HG03439 (cell line): ENCODE data around the gene TMEM217.
A peak's percentile ranks its signal among the peaks of the same experiment; 100 is the strongest.
"Not testable (repeated sequence)": the region's sequence is repeated elsewhere in the genome, so short reads cannot be mapped to it uniquely, and the experiment has no call there.

ENCODE experiments used
- ATAC-seq: cut with Tn5 transposase; IDR thresholded peaks from one replicate; pipeline ENCODE4 v1.9.1; 2021; ENCODE audit warnings: mild to moderate bottlenecking, moderate library complexity; ENCODE audit not compliant: unreplicated experiment

Gene TMEM217

DNA sequence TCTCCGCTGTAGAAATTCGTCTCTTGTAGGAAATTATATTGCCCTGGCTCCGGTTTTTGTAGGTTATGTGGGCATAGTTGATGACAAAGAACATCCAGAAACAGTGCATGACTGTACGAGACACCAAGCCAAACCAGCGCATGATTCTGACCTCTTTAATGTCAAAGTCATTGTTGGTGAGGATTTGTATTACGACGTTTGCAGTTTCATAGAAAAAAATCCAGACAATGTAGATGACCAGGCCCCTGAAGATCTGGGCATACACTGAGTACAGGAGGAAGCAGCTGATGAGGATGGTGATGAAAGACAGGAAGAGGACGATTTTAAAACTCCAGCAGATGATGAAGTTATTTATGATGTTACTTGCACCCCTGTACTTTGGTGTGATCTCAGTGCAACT lies 39.4 kb downstream of the TMEM217 start:
- no peak for ATAC-seq

DNA sequence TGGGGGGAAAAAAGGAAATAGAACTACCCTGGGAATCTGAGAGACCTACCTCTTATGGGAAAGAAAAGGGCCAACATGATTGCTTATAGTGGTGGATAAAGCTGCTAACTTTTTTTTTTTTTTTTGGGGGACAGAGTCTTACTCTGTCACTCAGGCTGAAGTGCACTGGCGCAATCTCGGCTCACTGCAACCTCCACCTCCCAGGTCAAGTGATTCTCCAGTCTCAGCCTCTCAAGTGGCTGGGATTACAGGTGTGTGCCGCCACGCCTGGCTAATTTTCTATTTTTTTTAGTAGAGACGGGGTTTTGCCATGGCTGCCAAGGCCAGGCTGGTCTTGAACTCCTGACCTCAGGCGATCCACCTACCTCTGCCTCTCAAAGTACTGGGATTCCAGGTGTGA lies 39.9 kb downstream of the TMEM217 start:
- ATAC-seq: no peak

DNA sequence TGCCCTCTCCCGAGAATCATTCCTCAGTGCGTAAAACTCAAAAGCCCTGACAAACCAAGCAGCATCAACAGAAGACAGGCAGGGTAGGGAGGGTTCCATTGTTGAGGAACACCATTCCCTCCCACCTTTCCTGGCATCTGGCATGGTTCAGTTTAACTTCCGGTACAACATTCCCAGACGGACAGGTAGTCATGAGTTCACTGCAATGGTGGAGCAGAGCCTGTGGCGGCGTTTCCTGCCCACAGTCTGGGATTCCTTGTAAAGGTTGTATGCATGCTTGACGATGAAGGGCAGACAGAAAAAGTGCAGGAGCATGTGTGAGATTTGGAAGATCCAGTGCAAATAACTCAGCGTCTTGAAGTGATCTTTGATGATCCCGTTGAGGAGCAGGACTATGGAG lies 45.7 kb downstream of the TMEM217 start:
- ATAC-seq: no peak

DNA sequence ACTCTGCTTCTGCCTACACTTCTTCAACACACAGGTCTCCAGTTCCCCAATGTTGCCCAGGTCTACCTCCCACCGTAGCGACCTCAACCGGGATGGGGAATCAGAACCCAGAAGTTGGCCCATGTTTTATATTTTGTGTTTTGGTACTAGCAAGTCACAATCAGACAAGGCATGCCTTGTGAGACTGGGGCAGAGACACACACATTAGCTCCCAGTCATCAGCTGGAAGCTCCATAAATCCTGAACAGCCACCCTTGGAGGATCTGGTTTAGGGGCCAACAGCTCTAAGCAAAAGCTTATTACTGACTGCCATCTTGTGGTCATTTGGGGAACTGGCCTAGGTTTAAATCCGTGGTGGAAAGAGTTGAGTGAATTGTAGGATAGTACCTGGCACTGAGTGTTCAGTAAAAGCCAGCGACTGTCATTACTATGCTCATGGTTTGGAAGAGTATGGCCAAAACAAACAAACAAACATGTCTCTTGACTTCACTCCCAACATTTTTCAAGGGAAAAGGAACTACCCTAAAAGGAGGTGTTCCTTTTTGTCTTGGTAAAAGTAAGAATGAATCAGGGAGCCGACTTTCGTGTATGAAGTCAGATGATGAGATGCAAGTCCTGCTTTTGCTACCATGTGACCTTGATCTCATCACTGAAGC lies 47.5 kb downstream of the TMEM217 start:
- no peak for ATAC-seq

DNA sequence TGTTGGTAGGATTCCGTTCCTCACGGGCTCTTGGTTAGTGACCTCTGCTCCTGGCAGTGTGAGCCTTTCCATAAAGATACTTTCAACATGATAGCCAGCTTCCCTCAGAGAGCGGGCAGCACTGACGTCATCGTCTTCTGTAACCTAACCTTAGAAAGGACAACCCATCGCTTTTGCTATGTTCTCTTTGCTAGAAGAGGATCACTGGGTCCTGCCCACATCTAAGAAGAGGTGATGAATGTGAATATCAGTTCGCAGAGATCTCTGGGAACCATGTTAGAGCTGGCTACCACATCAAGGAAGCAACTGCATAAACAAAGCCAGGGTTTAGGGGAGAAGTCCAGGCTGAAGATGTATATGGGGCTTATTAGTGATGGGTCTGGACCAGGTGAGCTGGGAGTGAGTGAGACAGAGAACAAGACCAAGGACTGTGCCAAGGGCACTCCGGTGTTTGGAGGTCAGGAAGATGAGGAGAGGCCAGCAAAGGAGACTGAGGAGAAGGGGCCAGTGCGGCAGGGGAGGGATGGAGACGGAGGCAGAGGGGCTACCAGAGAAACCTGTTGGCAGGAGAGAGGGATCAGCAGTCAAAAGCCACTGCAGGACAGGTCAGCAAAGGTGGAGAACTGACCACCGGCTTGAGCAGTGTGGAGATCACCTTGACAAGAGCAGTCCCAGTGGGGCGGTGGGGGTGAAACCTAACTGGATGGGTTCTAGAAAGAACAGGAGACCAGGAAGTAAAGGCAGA lies 48.3 kb downstream of the TMEM217 start:
- ATAC-seq: no peak

DNA sequence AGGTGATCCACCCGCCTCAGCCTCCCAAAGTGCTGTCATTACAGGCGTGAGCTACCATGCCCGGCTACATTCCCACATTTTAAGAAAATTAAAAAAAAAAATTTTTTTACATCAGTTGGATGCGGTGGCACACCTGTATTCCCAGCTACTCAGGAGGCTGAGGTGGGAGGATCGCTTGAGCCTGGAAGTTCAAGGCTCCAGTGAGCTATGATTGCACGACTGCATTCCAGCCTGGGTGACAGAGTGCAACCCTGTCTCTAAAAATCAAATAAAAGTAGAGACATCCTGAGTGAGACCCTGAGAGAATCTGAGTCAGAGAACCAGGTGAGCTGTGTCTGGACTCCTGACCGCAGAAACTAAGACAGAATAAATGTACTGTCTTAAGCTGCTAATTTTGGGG lies 49.2 kb downstream of the TMEM217 start:
- no peak for ATAC-seq

DNA sequence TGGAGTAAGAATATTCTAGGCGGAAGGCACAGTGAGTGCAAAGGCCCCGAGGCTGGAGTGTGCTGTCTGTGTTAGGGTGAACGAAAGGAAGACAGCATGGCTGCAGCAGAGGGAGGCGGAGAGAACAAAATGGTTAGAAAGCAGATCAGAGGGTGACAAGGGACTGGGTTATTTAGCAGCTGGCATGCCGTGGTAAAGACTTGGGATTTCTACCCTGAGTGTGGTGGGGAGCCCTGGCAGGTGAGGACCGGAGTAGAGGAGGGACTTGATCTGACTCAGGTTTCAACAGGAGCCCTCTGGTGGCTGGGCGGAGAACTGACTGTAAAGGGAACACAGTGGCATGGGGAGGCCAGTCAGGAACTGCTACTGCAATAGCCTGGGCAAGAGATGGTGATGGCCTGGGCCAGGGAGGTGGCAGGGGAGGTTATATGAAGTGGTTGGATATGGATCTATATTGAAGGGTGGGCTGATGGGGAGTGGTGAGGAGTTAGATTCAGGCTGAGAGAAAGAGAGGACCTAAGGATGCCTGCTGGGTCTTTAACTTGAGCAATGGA lies 50.0 kb downstream of the TMEM217 start:
- peak; percentile 68 for ATAC-seq

DNA sequence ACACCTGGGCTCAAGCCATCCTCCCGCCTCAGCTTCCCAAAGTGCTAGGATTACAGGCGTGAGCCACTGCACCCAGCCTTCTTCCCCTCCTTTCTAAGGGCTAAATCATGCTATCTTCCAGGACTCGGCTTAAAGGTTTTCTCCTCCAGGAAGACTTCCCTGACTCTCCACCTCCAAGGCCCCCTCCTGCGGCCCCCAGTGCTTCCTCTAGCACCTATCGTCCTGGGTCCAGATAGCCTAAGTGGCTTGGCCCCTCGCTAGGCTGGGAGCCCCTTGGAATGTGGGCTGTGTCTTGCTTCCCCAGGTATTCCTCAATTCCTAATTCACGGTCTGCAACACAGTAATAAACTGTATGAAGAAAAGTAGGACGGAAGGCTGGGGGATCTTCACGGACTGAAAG lies 51.3 kb downstream of the TMEM217 start:
- ATAC-seq: no peak

DNA sequence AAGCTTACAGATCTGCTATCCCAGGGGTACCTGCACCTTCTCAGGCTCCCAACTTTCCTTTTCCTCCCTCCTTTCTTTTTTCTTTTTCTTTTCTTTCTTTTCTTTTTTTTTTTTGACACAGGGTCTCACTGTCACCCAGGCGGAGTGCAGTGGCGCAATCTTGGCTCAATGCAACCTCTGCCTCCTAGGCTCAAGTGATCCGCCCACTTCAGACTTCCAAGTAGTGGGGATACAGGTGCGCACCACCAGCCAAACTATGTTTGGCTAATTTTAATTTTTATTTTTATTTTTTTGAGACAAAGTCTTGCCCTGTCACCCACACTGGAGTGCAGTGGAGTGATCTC lies 52.0 kb downstream of the TMEM217 start:
- ATAC-seq: no peak

DNA sequence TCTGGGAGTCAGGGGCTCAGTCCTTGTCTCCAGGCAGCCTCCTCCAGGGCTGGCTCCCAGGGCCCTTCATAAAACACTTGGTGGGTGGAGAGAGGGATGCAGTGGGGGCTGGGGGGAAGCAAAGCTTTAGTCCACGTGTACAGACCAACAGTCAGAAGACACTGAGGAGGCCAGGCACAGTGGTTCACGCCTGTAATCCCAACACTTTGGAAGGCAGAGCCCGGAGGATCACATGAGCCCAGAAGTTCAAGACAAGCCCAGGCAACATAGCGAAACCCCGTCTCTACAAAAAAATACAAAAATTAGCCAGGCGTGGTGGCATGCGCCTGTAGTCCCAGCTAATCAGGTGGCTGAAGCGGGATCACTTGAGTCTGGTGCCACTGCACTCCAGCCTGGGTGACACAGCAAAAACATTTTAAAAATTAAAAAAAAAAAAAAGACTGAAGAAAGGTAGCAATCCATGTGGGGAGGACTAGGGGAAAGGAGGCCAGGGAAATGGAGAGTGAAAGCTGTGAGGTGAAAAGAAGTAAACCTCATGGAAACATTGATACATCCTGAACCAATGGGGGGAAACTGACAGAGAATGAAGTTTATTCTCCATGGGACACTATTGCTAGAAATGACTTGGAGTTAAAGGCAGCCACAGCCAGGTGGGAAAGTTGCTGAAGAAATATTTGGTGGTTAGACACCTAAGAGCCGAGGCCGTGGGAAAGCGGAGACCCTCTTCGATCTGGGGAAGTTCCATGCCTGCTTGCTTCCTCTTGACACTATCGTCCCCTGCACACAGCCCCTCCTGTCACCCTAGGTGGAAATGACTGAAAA lies 52.6 kb downstream of the TMEM217 start:
- ATAC-seq: no peak

DNA sequence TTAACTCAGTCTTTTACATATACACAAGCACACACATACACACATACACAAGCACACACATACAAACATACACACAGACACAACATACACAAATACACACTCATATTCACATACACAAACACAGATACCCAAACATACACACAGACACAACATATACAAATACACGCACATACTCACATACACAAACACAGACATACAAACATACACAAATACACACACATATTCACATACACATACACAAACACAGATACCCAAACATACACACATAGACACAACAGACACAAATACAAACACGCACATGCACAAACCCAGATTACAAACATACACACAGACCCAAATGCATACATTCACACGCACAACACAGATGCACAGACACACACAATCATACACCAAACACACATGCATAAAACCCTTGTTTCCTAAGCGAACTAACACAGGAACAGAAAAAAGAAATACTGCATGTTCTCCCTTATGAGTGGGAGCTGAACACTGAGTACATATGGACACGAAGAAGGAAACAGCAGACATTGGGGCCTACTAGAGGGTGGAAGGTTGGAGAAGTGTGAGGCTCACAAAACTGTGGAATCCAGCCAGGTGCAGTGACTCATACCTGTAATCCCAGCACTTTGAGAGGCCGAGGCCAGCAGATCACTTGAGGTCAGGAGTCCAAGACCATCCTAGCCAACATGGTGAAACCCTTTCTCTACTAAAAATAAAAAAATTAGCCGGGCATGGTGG lies 53.8 kb downstream of the TMEM217 start:
- ATAC-seq: no peak

DNA sequence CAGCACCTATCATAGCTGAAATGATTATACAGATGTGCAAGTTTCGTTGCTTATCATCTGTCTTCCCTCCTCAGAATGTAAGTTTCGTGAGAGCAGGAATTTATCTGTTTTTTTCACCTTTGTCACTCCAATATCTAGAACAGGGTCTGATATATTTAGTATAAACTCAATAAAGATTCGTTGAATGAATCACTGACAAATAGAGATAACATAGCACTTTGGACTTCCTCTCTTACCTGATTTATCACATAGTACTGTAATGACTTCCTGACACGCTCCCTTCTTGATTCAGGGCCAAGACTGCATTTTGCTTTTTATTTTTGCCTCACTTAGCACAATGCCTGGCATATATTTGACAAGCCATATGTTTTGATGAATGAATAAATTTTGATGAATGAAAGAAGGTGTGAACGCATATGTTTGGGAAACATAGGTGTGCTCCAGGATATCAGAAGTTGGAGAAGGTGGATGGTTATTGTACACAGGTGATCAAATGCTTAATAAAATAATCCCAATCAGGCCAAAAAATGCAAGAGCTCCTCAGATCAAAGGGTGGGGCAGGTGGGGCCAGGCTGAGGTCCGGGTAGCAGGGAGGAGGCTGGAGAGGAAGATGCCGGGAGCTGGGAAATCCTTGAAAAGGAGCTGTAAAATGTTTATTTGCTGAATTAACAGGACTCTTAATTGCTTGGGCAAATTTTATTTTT lies 55.0 kb downstream of the TMEM217 start:
- ATAC-seq: no peak

DNA sequence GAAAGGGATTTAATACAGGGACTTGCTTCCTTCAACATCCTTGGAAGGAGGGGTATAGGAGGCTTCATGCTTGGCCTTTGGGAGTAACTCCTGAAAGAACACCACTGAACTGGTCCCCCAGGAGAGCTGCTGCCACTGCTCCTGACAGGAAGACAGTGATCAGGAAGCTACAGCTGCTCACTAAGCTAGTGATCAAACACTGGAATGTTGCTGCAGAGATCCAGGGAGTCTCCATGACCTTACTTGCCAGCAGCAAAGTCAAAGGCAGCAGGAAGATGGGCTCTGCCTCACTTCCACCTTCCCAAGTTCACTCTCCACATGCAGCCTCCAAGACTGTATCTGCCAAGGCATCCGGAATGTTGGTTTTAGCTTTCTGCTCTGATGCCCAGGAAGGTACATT lies 56.2 kb downstream of the TMEM217 start:
- no peak for ATAC-seq

DNA sequence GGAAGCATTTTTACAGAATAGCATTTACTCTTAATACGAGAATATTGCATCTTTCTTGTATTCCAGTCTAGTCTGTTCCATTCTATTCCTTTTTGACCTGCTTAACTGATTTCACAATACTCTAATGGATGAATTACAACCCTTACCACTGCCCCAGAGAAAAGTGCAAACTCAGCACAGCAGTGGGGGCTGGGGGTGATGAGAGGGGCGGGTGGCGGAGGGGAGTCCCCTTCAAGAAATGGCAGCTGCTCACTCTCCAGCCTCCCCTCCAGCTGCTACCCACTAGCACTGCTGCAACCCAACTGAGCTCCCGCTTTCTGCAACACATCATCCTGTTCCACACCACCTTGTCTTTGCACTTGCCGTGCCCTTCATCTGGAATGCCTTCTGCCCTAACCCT lies 57.9 kb downstream of the TMEM217 start:
- ATAC-seq: no peak

DNA sequence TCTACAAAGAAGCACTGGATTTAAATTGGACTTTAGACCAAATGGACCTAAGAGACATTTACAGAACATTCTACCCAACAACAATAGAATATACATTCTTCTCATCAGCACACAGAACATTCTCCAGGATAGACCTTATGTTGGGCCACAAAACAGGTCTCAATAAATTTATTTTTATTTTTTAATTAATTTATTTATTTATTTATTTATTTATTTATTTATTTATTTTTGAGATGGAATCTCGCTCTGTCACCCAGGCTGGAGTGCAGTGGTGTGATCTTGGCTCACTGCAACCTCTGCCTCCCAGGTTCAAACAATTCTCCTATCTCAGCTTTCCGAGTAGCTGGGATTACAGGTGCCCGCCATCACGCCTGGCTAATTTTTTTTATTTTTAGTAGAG lies 61.5 kb downstream of the TMEM217 start:
- not testable (repeated sequence) for ATAC-seq

DNA sequence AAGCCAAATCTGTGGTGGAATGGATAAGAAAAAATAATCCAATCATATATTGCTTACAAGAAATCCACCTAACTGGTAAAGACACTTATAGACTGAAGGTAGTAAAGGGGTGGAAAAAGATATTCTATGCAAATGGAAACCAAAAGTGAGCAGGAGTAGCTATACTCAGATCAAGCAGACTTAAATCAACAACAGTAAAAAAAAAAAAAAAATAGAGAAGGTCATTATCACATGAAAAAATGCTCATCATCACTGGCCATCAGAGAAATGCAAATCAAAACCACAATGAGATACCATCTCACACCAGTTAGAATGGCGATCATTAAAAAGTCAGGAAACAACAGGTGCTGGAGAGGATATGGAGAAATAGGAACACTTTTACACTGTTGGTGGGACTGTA lies 63.1 kb downstream of the TMEM217 start:
- not testable (repeated sequence) for ATAC-seq

DNA sequence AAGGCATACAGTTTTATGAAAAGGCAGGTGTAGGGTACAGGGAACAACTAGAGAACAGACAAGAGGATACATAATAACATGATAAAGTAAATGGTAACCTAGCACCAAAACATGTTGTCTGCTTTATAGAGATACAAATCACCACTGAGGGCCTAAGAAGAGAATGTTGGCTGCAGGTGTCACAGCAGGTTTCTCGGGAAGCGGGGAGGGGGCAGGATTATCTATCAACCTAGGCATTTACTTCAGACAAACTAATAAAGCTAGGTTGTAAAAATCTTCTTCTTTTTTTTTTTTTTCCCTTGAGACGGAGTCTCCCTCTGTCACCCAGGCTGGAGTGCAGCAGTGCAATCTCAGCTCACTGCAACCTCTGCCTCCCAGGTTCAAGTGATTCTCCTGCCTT lies 65.3 kb downstream of the TMEM217 start:
- ATAC-seq: no peak

DNA sequence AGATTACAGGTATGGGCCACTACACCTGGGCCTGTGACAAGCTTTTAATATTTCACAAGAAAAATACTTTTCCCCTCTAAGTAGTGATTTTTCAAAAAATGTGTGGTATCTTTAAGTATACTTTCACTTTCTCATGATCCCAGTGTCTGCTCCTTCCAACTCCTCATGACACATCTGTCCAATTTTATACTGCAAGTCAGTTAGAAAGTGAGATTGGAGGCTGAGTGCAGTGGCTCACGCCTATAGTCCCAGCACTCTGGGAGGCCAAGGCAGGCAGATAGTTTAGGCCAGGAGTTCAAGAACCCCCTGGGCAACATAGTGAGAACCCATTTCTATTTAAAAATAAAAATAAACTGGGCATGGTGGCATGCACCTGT lies 67.8 kb downstream of the TMEM217 start:
- ATAC-seq: no peak

DNA sequence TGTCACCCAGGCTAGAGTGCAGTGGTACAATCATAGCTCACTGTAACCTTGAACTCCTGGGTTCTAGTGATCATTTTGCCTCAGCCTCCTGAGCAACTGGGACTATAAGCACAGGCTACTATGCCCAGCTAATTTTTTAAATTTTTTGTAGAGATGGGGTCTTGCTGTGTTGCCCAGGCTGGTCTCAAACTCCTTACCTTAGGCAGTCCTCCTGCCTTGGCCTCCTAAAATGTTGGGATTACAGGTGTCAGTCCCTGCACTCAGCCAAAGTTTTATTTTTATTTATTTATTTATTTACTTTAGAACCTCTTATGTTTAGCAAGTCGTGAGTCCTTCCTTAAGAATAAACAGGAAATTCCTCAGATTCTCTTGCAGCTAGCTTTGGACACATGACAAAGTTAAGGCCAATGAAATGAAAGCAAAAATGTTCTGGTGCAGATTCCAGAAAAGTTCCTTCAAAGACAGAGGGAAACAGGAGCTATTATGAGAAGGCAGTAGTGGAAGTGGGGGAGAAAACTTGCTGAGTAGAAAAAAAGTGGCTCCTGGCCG lies 68.9 kb downstream of the TMEM217 start:
- no peak for ATAC-seq

DNA sequence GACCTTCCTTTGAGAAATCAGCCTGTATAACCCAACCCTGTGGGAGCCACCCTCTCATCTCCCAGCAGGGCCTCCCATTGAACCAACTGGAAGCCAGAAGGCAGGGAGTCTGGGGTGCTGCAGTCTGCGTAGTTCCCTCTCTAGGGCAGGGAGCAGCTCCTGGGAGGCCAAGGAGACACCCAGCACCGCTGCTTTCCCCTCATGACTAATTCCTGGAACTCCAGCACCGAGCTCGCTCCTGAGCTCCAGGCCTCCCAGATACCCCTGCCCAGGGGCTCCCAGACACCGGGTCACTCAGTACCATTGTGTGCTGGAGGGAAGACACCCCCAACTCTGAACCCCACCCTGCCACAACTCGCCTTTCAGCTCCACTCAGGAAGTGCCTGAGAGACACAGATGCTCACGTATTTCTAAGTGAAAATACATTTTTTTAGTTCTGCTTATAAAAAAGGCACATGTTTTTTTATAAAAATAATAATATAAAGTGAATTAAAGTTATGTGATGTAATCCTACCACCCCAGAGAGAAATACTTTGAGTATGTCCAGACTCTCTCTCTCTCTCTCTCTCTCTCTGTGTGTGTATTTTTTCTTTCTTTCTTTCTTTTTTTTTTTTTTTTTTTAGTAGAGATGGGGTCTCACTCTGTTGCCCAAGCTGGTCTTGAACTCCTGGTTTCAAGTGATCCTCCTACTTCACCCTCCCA lies 70.5 kb downstream of the TMEM217 start:
- no peak for ATAC-seq
